NCI-H345 treated with DMSO at 0.1 percent for 48 hours (cell line): ENCODE measurements around the gene PILRA.
"Not testable (repeated sequence)": the region's sequence is repeated elsewhere in the genome, so short reads cannot be mapped to it uniquely, and the experiment has no call there.

Experiments used
- DNase-seq: peaks from one replicate; lab custom pipeline; 2025; ENCODE audit not compliant: unreplicated experiment; lab: John Stamatoyannopoulos, UW

Gene PILRA

DNA sequence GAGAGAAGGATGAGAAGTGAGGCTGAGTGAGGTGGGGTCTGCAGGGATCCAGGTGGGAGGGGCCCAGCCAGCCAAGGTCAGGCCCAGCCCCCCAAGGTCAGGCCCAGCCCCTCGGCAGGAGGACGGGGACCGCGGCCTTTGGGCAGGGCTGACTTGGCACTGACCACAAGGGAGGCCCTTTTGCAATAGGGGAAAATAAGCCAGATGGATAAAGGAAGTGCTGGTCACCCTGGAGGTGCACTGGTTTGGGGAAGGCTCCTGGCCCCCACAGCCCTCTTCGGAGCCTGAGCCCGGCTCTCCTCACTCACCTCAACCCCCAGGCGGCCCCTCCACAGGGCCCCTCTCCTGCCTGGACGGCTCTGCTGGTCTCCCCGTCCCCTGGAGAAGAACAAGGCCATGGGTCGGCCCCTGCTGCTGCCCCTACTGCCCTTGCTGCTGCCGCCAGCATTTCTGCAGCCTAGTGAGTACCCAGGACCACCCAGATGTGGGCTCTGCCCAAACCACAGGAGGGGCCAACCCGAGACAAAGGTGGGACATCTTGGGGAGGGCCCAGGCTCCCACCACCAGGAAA lies at the start of gene PILRA:
Gene PILRA (plus strand): TSS at position 227 of the 571 bp plus-strand sequence. CDS start 170 bp downstream, at position 397.
- DNase-seq = no peak

- DNase-seq = not testable (repeated sequence)
Observed at GRCh38 chr7:100324194-100324593, 49.1 kb upstream of the PILRA start.

DNA sequence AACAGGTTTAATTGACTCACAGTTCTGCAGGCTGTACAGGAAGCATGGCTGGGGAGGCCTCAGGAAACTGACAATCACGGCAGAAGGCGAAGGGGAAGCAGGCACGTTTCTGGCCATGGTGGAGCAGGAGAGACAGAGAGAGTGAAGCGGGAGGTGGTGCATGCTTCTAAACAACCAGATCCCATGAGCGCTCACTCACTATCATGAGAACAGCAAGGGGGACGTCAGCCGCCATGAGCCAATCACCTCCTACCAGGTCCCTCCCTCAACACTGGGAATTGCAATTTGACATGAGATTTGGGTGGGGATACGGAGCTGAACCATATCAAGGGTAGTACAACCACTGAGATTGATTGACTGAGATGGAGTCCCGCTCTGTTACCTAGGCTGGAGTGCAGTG lies 47.6 kb upstream of the PILRA start:
- DNase-seq = not testable (repeated sequence)

GRCh38 chr7:100326914-100327313 lies 46.4 kb upstream of the PILRA start:
- DNase-seq = not testable (repeated sequence)

DNA sequence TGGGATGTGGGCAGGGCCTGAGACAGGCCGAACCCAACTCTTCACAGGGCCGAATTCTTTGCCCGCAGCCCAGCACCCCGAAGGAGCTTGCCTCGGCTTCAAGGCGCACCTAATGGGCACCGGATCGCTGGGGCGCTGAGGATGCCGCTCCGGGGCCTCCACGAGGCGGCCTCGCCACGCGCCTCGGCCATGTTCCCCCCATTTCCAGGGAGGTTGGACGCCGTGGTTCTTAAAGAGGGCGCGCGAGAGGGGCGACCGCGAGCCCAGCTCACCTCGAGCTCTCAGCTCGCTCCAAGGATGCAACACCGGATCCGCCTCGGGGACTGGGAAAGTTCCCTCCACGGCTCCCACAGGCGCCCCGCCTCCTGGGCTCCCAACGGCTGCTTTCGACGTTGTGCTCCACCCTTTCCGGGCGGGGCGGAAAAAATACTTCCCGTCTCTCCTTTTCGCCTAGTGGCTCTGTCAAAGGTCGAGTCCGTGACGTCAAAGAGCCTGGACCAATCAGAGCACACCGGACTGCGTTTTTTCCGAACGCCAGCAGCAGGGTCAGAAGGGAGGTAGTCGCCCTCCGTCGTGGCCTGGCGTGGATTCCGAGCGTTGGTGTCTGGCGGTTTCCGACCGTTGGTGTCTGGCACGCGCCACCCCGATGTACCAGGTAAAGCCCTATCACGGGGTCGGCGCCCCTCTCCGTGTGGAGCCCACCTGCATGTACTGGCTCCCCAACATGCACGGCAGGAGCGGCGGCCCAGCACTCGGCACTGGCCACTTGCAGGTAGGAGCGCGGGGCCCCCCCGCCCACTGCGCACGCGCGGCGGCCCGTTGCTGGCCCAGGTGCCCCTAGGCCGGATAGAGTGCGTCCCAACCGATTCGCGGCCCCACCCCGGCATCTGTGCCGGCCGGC lies 37.5 kb upstream of the PILRA start:
- peak; percentile 87 for DNase-seq

DNA sequence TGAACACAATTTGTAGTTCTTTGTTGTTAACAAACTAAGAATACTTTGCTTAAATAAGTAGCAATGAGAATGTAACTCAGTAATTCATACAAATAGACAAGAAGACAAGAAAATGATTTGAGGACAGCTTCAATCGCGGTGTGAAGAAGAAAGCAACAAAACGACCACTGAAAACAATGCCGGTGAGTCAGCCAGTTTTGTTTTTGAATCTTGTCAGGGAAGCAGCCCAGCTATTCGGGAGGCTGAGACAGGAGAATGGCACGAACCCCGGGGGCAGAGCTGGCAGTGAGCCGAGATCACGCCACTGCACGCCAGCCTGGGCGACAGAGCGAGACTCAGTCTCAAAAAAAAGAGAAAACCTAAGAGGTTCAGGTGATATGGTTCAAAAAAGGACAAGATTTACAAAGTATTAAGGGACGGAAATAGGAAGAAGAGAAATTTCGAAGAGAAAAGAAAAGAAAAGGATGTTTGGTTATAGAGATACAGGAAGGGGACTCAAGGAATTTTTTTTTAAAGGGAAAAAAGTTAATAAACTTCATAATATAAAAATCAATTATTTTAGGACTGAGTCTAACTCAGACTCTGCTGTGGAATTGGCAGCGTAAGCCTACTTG lies 35.1 kb upstream of the PILRA start:
- DNase-seq = not testable (repeated sequence)

- DNase-seq = not testable (repeated sequence)
Observed at GRCh38 chr7:100341286-100341685, 32.0 kb upstream of the PILRA start.

DNA sequence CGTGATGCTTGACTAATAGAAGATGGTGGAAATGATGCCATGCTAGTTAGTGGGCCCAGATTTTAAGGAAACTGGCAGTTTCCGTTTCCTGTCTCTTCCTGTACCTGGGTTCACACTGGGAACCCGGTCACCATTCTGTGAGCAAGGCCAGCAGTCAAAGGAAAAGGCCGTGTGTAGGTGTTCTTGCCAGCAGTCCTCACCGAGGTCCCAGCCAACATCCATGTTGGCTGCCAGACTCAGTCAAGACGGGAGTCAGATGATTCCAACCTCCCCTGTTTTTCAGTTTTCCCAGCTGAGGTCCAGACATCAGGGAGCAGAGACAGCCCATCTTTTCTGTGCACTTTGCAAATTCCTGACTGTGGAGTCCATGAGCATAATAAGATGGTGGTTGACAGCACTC lies 30.5 kb upstream of the PILRA start:
- no peak for DNase-seq

DNA sequence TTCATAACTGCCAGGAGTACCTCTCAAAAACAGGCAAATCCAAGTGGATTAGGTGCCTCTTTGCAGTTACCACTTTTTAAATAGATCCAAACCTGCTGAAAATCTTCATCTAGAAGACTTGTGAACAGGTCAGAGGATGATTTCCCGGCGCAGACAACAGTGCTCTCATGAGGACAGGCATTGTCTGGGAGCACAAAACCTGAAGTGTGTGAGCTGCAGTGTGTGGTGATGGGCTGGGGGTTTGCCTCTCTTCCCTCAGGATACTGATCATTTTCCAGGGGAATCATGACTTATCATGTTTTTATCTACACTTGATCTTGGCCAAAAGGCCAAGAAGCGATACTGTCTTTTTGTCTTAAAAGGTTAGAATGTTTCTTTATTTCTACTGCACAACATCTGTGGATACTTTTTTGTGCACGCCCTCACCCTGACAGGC lies 29.1 kb upstream of the PILRA start:
- DNase-seq = not testable (repeated sequence)

GRCh38 chr7:100344560-100345287 lies 28.6 kb upstream of the PILRA start:
- DNase-seq = not testable (repeated sequence)

GRCh38 chr7:100345288-100345672 lies 28.0 kb upstream of the PILRA start:
- DNase-seq = peak; percentile 5

DNA sequence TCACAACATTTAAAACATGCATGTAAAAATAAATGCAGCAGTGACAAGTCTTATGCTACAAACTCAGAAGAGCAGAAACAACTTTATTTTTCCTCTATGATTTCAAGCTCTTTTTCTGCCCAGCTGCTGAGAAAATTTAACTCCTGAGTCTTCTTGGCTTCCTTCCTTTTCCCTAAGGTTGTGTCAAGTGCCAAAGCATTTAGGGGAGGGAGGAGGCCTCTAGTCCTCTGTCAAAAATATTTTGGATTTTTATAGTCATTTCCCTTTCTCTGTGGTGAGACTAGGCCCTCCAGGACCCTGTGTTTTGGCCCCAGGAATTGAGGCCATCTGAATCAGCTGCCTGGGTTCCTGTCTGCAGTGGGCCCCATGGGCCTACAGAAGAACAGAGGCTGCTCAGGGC lies 26.4 kb upstream of the PILRA start:
- DNase-seq = no peak

DNA sequence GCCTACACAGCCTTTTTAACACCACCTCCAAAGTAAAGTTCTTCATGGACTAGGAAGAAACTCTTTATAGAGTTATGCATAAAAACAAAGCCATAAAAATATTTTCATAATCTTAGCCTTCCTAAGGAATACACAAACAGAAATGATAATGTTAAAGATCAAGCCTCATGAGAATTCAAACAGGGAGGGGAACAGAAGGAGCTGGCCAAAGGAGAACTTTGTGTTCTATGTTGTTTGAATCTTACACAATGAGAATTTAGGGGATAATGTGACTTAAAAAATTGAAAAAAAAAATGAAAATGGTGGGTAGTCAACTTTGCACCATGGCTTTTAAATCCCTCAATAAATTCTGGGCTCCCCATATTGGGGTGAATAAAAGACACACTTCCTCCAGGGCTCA lies 24.5 kb upstream of the PILRA start:
- no peak for DNase-seq

DNA sequence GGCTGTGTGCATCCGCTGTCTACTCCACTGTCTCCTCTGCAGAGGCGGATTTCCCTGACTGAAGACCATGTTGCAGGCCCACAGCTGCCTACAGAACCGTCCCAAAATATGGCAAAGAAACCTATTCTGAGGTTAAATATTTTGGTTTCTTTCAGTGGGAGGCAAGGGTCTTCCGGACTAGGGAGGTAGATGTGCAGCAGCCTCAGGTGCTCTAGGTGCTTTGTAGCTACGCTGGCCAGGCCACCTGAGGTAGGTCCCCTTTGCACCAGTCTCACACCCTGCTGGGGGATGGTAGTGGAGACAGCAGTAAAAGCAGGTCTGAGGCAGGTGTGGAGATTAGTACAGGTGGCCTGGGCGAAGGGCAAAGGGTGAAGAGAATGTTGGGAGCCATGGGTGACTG lies 23.5 kb upstream of the PILRA start:
- no peak for DNase-seq

GRCh38 chr7:100351657-100352058 lies 21.6 kb upstream of the PILRA start:
- DNase-seq = no peak

GRCh38 chr7:100352230-100352781 lies 21.0 kb upstream of the PILRA start:
- DNase-seq = not testable (repeated sequence)

DNA sequence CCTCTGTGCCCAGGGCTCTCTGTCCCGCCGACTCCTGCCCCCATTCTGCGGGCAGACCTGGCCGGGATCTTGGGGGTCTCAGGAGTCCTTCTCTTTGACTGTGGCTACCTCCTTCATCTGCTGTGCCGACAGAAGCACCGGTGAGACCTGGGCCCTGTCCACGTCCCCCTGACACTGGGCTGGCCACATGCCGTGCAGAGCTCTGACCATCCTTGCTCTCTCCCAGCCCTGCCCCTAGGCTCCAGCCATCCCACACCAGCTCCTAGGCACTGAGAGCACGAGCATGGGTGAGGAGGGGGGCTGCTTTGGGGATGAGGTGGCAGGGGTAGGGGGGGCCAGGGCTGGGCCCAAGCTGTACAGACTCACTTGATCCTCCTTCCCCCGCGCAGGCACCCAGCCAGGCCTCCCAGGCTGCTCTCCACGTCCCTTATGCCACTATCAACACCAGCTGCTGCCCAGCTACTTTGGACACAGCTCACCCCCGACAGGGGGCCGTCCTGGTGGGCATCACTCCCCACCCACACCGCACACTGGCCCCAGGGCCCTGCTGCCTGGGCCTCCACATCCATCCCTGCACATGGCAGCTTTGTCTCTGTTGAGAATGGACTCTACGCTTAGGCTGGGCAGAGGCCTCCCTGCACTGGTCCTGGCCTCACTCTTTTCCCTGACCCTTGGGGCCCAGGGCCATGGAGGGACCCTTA lies 20.2 kb upstream of the PILRA start:
- no peak for DNase-seq

- DNase-seq = no peak
Observed at GRCh38 chr7:100353685-100354330, 19.5 kb upstream of the PILRA start.

- DNase-seq = no peak
Observed at GRCh38 chr7:100356416-100357068, 16.7 kb upstream of the PILRA start.
